WTC11 (cell line): Measurements from ENCODE around the gene EXOC3L2. TPM values are rescaled to one million over a fixed set of nuclear protein-coding genes. Genes with fewer than 3 reads are reported as not detected.

ENCODE experiments used
- ATAC-seq: fragments of 200-7000 bp; cut with Tn5 transposase; 2 replicates; pipeline ENCODE4 v1.10.0; 2021; ENCODE audit warnings: mild to moderate bottlenecking, moderate library complexity
- CTCF ChIA-PET: fragments of 300-600 bp; sonication (Branson Sonifier 250); formaldehyde crosslinking; loops from one replicate; lab custom pipeline; 2021; ENCODE audit warnings: antibody characterized with exemption; lab: Charles Lee
- POLR2A ChIA-PET: fragments of 350-600 bp; sonication (Branson Sonifier 250); formaldehyde crosslinking; loops from one replicate; lab custom pipeline; 2021; ENCODE audit warnings: antibody characterized with exemption; lab: Charles Lee
- DNase-seq: peaks from one replicate; pipeline ENCODE4 v3.0.0; 2021; ENCODE audit warnings: low spot score
- H3K27ac Mint-ChIP-seq: 2 replicates; pipeline ENCODE4 v1.8.0; 2021; ENCODE audit warnings: mixed read lengths
- H3K27me3 Mint-ChIP-seq: 2 replicates; pipeline ENCODE4 v1.8.0; 2021; ENCODE audit warnings: low read depth, mild to moderate bottlenecking, moderate library complexity, mixed read lengths
- H3K36me3 Mint-ChIP-seq: 2 replicates; pipeline ENCODE4 v1.8.0; 2021; ENCODE audit warnings: mixed read lengths
- H3K4me1 Mint-ChIP-seq: 2 replicates; pipeline ENCODE4 v1.8.0; 2022; ENCODE audit warnings: mixed read lengths
- H3K4me3 Mint-ChIP-seq: 2 replicates; pipeline ENCODE4 v1.8.0; 2021; ENCODE audit warnings: mild to moderate bottlenecking, moderate library complexity, mixed read lengths
- H3K9me3 Mint-ChIP-seq: 2 replicates; pipeline ENCODE4 v1.8.0; 2021; ENCODE audit warnings: mixed read lengths
- CREB1 ChIP-seq: sonication (generic); formaldehyde crosslinking; IDR thresholded peaks from 2 replicates; pipeline ENCODE4 v1.8.0; 2023; ENCODE audit warnings: mild to moderate bottlenecking, missing genetic modification reagents
- EMX1 ChIP-seq: fragments of 250-450 bp; sonication (Bioruptor Pico); IDR thresholded peaks from 2 replicates; pipeline ENCODE4 v1.8.0; 2021; ENCODE audit warnings: mild to moderate bottlenecking
- ESRRA ChIP-seq: sonication (generic); formaldehyde crosslinking; IDR thresholded peaks from 2 replicates; pipeline ENCODE4 v1.8.1; 2022; ENCODE audit warnings: mild to moderate bottlenecking, missing genetic modification reagents, borderline replicate concordance
- TP53 ChIP-seq: sonication (generic); formaldehyde crosslinking; IDR thresholded peaks from 2 replicates; pipeline ENCODE4 v1.8.1; 2023; ENCODE audit warnings: mild to moderate bottlenecking, missing genetic modification reagents
- USF1 ChIP-seq: sonication (generic); formaldehyde crosslinking; IDR thresholded peaks from 2 replicates; pipeline ENCODE4 v1.8.0; 2022; ENCODE audit warnings: mild to moderate bottlenecking, missing genetic modification reagents
- USF2 ChIP-seq: sonication (generic); formaldehyde crosslinking; IDR thresholded peaks from 2 replicates; pipeline ENCODE4 v1.8.1; 2023; ENCODE audit warnings: mild to moderate bottlenecking, missing genetic modification reagents, moderate library complexity
- ZMAT4 ChIP-seq: fragments of 250-450 bp; sonication (Bioruptor Pico); IDR thresholded peaks from 2 replicates; pipeline ENCODE4 v1.9.0; 2021; ENCODE audit warnings: mild to moderate bottlenecking
- ZNF219 ChIP-seq: sonication (generic); formaldehyde crosslinking; IDR thresholded peaks from 2 replicates; pipeline ENCODE4 v1.8.0; 2023; ENCODE audit warnings: missing genetic modification reagents, mild to moderate bottlenecking, borderline replicate concordance
- ZNF281 ChIP-seq: sonication (generic); formaldehyde crosslinking; IDR thresholded peaks from 2 replicates; pipeline ENCODE4 v1.8.0; 2023; ENCODE audit warnings: mild to moderate bottlenecking, missing genetic modification reagents
- ZNF416 ChIP-seq: fragments of 250-450 bp; sonication (Bioruptor Pico); IDR thresholded peaks from 2 replicates; pipeline ENCODE4 v1.9.0; 2021; ENCODE audit warnings: mild to moderate bottlenecking, inconsistent platforms
- ZNF423 ChIP-seq: fragments of 250-450 bp; sonication (Bioruptor Pico); IDR thresholded peaks from 2 replicates; pipeline ENCODE4 v2.1.2; 2022; ENCODE audit warnings: mild to moderate bottlenecking, moderate library complexity
- ZNF425 ChIP-seq: fragments of 250-450 bp; sonication (Bioruptor Pico); conservative IDR thresholded peaks from 2 replicates; pipeline ENCODE4 v1.9.0; 2021; ENCODE audit warnings: mild to moderate bottlenecking
- ZNF532 ChIP-seq: fragments of 250-450 bp; sonication (Bioruptor Pico); IDR thresholded peaks from 2 replicates; pipeline ENCODE4 v1.9.0; 2021; ENCODE audit warnings: mild to moderate bottlenecking, borderline replicate concordance
- total RNA-seq: library from RNA; stranded (reverse); gene quantifications from 3 replicates; pipeline ENCODE4 v1.2.3, GENCODE V29; 2021

The EXOC3L2 gene
- total RNA-seq, 1 experiment from 2014 or later, result 2.7 TPM

GRCh38 chr19:45235485-45235884, 9.7 kb downstream of the EXOC3L2 start:
- H3K27me3 Mint-ChIP-seq, result peaks cover 85% of the 10 kb centered on the region
- ChIA-PET CTCF (interaction anchor here (0.8 to 1.2 kb wide), 2 partner anchors 10 to 13 kb away, joined by 3 to 4 read pairs; no protein-coding TSS in a partner anchor), POLR2A (interaction anchor here (0.7 kb wide), 1 partner anchor 199 kb away, joined by 3 read pairs; no protein-coding TSS in a partner anchor)
- H3K27ac Mint-ChIP-seq, result no peak overlapping the region
- peaks cover 18% of the 10 kb centered on the region for H3K4me1 Mint-ChIP-seq
- no peak for TF ChIP-seq USF2 (CRISPR knock-in tag)
- no peak for TF ChIP-seq ZNF219 (CRISPR knock-in tag)
- TF ChIP-seq ZMAT4 (CRISPR knock-in tag), result no peak
- no peak for TF ChIP-seq ESRRA (CRISPR knock-in tag)
- TF ChIP-seq ZNF416 (CRISPR knock-in tag), result no peak
- no peak for TF ChIP-seq TP53 (CRISPR knock-in tag)
- no peak for TF ChIP-seq USF1 (CRISPR knock-in tag)
- TF ChIP-seq ZNF281, result no peak
- no peak for TF ChIP-seq EMX1 (CRISPR knock-in tag)
- no peak for TF ChIP-seq ZNF425 (CRISPR knock-in tag)
- no peak for TF ChIP-seq ZNF532 (CRISPR knock-in tag)
- no peaks in the 10 kb centered on the region for H3K9me3 Mint-ChIP-seq
- no peaks in the 10 kb centered on the region for H3K36me3 Mint-ChIP-seq
- no peak for ATAC-seq
- DNase-seq, result no peak
- peak overlapping the region; percentile 59 for H3K4me3 Mint-ChIP-seq

GRCh38 chr19:45234089-45234869, 10.9 kb downstream of the EXOC3L2 start:
- Mint-ChIP-seq H3K36me3 (no peaks in the 10 kb centered on the region), H3K27ac (no peak overlapping the region), H3K9me3 (no peaks in the 10 kb centered on the region), H3K27me3 (peaks cover 83% of the 10 kb centered on the region), H3K4me3 (peak overlapping the region; percentile 60), H3K4me1 (peaks cover 18% of the 10 kb centered on the region)
- TF ChIP-seq USF2 (CRISPR knock-in tag) (peak; percentile 41; the same call in 1 of the 2 replicates), TP53 (CRISPR knock-in tag) (0 out of 2 replicates have a peak, but pooled peaks have one; percentile 37), ZNF423 (peak; percentile 25; the same call in 1 of the 2 replicates), CREB1 (no peak)
- ChIA-PET POLR2A (interaction anchor here (0.8 kb wide), 1 partner anchor 162 kb away, joined by 3 read pairs; no protein-coding TSS in a partner anchor), CTCF (interaction anchor here (0.6 to 1.4 kb wide), 7 partner anchors 14 to 251 kb away, joined by 3 to 5 read pairs (median 3); no protein-coding TSS in a partner anchor)
- DNase-seq (peak; percentile 43), ATAC-seq (peak; percentile 71)
